ENCODE results near the gene RPS16.

RPS16 gene

DNA sequence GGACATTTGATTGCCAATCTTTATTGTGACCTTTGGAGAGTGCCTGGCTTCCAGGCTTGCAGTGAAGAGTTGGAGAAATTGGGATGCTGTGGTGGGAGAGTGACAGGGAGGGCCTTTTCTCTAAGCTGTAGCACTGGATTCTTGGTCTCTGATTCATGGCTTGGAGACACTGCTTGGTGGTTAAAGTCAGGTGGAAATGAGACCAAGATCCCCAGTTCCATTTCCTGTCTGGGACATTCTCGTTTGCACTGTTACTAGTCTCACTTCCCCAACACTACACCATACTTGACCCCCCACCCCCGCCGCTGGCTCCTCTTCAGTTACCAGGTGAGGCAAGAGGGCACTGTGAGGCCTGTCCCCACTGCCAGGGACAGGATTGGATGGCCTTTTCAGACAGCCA lies 12.5 kb upstream of the RPS16 start:
- TF ChIP-seq CTCF (IDR thresholded peaks at IDR 0.05; ENCODE audit: control insufficient read depth, insufficient read depth, low read depth, low read length, missing control alignments) = no peak
- no peak for DNase-seq (ENCODE audit: low read depth)
- H3K4me3 ChIP-seq (ENCODE audit: control insufficient read depth, low read depth, low read length) = no peak overlapping the region

GRCh38 chr19:39446365-39447084 lies 10.8 kb upstream of the RPS16 start:
- TF ChIP-seq CTCF (IDR thresholded peaks at IDR 0.05; ENCODE audit: control insufficient read depth, insufficient read depth, low read depth, low read length, missing control alignments) = no peak
- DNase-seq (ENCODE audit: low read depth) = no peak
- H3K4me3 ChIP-seq (ENCODE audit: control insufficient read depth, low read depth, low read length) = peak overlapping the region; percentile 93

DNA sequence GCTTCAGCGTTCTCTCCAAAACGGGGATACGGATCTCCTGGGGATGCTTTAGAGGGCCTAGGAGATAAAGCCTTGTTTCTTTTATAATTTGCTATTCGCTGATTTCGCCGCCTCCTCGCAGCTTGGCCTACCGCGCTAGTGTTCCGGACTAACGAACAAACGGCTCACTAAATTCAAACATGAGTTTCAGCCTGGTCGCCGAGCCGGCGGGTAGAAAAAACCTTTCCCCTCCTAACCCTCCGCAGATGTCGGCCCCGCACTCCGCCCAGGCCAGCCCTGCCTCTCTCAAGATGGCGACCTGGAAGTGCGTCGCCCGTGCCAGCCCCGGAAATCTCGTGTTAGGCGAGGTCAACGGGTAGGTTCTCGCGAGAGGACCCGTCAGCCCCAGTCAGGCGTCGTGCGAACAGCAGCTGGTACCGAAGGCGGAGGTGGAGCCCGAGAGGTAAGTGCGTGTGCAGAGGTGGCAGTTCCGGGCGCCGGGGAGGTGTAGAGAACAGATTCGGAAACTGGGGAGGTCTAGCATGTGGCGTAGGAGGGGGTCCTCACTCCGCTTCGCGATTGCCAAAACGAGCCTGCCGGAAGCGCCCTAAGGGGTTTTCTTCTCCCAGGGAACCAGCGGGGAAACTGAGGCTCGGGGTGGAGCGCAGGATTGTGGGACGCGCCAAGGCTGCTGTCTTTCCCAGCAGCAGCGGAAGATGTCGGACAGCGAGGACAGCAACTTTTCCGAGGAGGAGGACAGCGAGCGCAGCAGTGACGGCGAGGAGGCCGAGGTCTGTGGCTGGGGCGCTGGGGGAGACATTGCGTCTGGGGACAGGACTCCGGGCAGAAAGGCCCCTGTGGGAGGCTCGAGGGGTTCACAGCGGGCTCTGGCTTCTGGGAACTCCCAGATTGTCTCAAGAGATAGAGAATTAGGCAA lies 9.7 kb upstream of the RPS16 start, which contains the start of gene SUPT5H:
Gene SUPT5H, plus strand, starts transcription at position 387 of the 916 bp plus-strand sequence. Its CDS starts 309 bp downstream, at position 696.
- H3K4me3 ChIP-seq (ENCODE audit: control insufficient read depth, low read depth, low read length) = peak within 1 kb of the TSS; percentile 93
- no peak for TF ChIP-seq CTCF (IDR thresholded peaks at IDR 0.05; ENCODE audit: control insufficient read depth, insufficient read depth, low read depth, low read length, missing control alignments)
- DNase-seq (ENCODE audit: low read depth) = peak; percentile 85

DNA sequence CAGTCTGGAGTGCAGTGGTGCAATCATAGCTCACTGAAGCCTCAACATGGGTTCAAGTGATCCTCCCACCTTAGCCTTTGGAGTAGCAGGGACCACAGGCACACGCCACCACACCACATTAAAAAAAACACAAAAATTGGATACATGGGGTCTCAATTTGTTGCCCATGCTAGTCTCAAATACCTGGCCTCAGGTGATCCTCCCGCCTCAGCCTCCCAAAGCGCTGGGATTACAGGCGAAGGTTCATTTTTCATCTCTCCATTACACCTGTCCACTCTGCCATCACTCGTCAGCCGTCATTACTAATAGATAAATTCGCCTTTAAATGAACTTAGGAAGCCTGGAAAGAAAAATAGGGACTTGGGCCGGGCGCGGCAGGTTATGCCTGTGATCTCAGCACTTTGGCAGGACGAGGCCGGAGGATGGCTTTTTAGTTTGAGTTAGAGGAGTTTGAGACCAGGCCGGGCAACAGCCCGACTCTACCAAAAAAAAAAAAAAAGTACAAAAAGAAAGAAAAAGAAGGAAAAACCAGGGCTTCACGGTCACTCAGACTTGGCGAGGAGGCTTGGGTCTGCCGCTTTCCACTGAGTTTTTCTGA lies 8.9 kb upstream of the RPS16 start:
- no peak for DNase-seq (ENCODE audit: low read depth)
- H3K4me3 ChIP-seq (ENCODE audit: control insufficient read depth, low read depth, low read length) = peak overlapping the region; percentile 93

DNA sequence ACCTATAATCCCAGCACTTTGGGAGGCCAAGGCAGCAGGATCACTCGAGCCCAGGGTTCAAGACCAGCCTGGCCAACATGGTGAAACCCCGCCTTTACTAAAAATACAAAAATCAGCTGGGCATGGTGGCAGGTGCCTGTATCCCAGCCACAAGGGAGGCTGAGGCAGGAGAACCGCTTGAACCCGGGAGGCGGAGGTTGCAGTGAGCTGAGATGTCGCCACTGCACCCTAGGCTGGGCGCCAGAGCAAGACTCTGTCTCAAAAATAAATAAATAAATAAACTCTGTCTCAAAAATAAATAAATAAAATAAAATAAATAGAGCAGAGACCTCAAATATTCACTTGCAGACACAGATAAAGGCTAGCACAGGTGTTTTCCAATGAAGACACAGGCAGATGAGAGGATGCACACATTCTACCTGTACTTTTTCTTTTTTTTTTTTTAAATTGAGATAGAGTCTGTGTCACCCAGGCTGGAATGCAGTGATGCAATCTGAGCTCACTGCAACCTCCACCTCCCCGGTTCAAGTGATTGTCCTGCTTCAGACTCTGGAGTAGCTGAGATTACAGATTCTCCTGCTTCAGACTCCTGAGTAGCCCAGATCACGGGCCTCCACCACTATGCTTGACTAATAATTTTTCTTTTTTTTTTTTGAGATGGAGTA lies 2.7 kb upstream of the RPS16 start:
- no peak for TF ChIP-seq CTCF (IDR thresholded peaks at IDR 0.05; ENCODE audit: control insufficient read depth, insufficient read depth, low read depth, low read length, missing control alignments)
- no peak for DNase-seq (ENCODE audit: low read depth)
- H3K4me3 ChIP-seq (ENCODE audit: control insufficient read depth, low read depth, low read length) = no peak overlapping the region

More for the DNA sequence above, 8.9 kb upstream of the RPS16 start:
- TF ChIP-seq CTCF (IDR thresholded peaks at IDR 0.05; ENCODE audit: control insufficient read depth, insufficient read depth, low read depth, low read length, missing control alignments) = no peak

- peak overlapping the region; percentile 82 for H3K4me3 ChIP-seq (ENCODE audit: control insufficient read depth, low read depth, low read length)
- TF ChIP-seq CTCF (IDR thresholded peaks at IDR 0.05; ENCODE audit: control insufficient read depth, insufficient read depth, low read depth, low read length, missing control alignments) = no peak
- no peak for DNase-seq (ENCODE audit: low read depth)
Observed at GRCh38 chr19:39436350-39436716, 584 bp upstream of the RPS16 start.
